ENCODE data around the gene SIPA1L3.

GRCh38 chr19:38047049-38047438 lies 140.0 kb downstream of the SIPA1L3 start:
- TF ChIP-seq CTCF (IDR thresholded peaks at IDR 0.05; ENCODE audit: poor library complexity, severe bottlenecking) = no peak
- TF ChIP-seq EP300 (conservative IDR thresholded peaks at IDR 0.05; ENCODE audit: poor library complexity, severe bottlenecking) = no peak
- no peak for TF ChIP-seq MXI1 (conservative IDR thresholded peaks at IDR 0.05; ENCODE audit: poor library complexity, severe bottlenecking)
- TF ChIP-seq POLR2AphosphoS5 (IDR thresholded peaks at IDR 0.05) = no peak
- no peak for TF ChIP-seq EZH2 (IDR thresholded peaks at IDR 0.05; ENCODE audit: borderline replicate concordance, insufficient read depth, low read length, poor library complexity, severe bottlenecking)
- no peak for TF ChIP-seq TAF1 (IDR thresholded peaks at IDR 0.05; ENCODE audit: low read depth)
- TF ChIP-seq REST (IDR thresholded peaks at IDR 0.05; ENCODE audit: borderline replicate concordance) = no peak
- no peak for TF ChIP-seq SMC3 (conservative IDR thresholded peaks at IDR 0.05; ENCODE audit: poor library complexity)
- no peak for TF ChIP-seq RAD21 (conservative IDR thresholded peaks at IDR 0.05)

All from neural cell (in vitro differentiated cells).